Breast epithelium (tissue), 3 donors: Measurements from ENCODE around the gene DGKB.

Experiments used
- POLR2AphosphoS5 ChIP-seq, 3 donors: sonication (generic); formaldehyde crosslinking; IDR thresholded peaks; one replicate each; pipeline ENCODE4 v1.6.1; 2017; ENCODE audit warnings: antibody characterized with exemption in 3 of 3
- TF ChIP-seq, protein P1 (sequence below), 3 donors: fragments of 450-650 bp; IDR thresholded peaks; one replicate each; pipeline ENCODE4 v1.5.1; 2016 to 2017; ENCODE audit warnings: antibody characterized with exemption in 3 of 3, mild to moderate bottlenecking in 3 of 3, moderate library complexity in 3 of 3

DNA sequence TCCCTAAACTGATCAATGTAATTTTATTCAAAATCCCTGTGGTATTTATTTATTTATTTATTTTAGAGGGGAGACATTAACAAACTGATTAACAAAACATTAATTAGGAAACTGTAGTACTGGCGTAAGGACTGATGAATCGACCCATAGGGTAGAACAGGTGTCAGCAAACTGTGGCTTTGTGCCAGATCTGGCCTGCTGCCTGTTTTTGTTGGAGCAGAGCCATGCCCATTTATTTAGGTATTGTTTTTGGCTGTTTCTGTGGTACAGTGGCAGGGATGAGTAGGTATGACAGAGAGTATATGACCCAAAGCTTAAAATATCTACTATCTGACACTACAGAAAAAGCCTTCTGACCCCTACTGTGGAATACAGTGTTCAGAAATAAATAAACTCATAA lies 580.6 kb downstream of the DGKB start:
- TF ChIP-seq, protein P1, sequence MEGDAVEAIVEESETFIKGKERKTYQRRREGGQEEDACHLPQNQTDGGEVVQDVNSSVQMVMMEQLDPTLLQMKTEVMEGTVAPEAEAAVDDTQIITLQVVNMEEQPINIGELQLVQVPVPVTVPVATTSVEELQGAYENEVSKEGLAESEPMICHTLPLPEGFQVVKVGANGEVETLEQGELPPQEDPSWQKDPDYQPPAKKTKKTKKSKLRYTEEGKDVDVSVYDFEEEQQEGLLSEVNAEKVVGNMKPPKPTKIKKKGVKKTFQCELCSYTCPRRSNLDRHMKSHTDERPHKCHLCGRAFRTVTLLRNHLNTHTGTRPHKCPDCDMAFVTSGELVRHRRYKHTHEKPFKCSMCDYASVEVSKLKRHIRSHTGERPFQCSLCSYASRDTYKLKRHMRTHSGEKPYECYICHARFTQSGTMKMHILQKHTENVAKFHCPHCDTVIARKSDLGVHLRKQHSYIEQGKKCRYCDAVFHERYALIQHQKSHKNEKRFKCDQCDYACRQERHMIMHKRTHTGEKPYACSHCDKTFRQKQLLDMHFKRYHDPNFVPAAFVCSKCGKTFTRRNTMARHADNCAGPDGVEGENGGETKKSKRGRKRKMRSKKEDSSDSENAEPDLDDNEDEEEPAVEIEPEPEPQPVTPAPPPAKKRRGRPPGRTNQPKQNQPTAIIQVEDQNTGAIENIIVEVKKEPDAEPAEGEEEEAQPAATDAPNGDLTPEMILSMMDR (IDR thresholded peaks at IDR 0.05) = no peak
- no peak for TF ChIP-seq POLR2AphosphoS5 (IDR thresholded peaks at IDR 0.05)
